ENCODE data around the gene NRIP2.

Gene NRIP2

DNA sequence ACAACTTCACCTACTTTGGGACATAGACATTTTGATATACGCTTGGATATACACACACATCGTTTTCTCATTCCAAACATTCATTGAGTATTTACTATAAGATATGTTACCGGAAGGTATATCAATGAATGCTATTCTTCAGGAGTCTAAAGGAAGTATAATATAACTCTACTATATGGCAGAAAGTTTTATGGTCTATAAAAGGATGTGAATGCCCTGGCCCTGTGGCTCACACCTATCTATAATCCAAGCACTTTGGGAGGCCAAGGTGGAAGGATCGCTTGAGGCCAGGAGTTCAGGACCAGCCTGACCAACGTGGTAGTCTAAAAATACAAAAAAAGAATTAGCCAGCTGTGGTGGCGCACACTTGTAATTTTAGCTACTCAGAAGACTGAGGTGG lies 5.6 kb downstream of the NRIP2 start:
- no peak overlapping the region for H3K27ac ChIP-seq (replicated peaks)
- no peaks in the 10 kb centered on the region for H3K27me3 ChIP-seq (ENCODE audit: insufficient read depth, poor library complexity, severe bottlenecking)
- TF ChIP-seq POLR2AphosphoS5 (IDR thresholded peaks at IDR 0.05; ENCODE audit: low read depth) (no peak), SPI1 (IDR thresholded peaks at IDR 0.05; ENCODE audit: borderline replicate concordance, low read depth) (no peak), GABPA (IDR thresholded peaks at IDR 0.05; ENCODE audit: low read depth) (no peak)
- no peak overlapping the region for H3K4me3 ChIP-seq (replicated peaks; ENCODE audit: insufficient read depth, low read length)
- DNase-seq (ENCODE audit: low read depth in 1 of 2, low spot score in 1 of 2) = no peak

DNA sequence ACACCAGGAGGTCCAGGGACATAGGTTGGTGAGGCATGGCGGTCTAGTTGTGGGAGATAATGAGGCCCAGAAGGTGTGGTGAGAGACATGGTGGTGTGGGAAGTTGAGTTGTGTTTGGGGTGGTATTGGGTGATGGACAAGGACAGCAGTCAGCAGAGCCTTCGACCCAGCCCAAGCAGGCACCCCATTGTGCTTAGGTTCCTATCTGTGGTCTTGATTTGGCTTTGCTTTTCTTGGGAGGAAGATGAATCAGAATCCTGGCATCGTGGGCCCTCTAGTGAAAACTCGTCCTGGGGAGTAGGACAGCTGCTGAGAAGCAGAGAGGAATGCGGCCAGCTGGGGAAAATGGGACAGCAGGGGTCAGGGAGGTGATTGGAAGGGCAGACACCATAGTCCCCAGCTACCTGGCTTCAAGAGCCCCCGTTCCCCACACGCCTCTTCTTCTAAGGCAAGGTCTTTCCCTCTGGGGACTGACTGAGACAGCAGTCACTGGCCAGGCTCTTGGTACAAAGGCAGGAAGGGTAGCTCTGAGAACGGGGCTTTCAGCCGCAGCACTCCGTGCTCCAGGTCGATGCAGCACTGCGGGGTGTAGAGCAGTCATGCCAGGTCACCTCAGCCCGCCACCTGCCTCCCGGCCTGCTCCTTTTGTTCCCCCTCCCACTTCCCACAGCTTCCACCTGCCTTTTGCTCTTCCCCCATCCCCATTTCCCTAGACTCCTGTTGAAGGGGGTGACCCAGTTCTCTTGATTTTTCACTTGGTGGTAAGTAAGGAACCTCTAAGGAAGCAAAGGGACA lies 7.9 kb downstream of the NRIP2 start:
- no peak for DNase-seq (ENCODE audit: low read depth in 1 of 2, low spot score in 1 of 2)
- Histone ChIP-seq H3K27me3 (ENCODE audit: insufficient read depth, poor library complexity, severe bottlenecking) (no peaks in the 10 kb centered on the region), H3K27ac (replicated peaks) (no peak overlapping the region), H3K4me3 (replicated peaks; ENCODE audit: insufficient read depth, low read length) (no peak overlapping the region)
- TF ChIP-seq REST (IDR thresholded peaks at IDR 0.05; ENCODE audit: insufficient replicate concordance, low read depth) = no peak
- TF ChIP-seq GABPA (IDR thresholded peaks at IDR 0.05; ENCODE audit: low read depth) = no peak
- no peak for TF ChIP-seq SPI1 (IDR thresholded peaks at IDR 0.05; ENCODE audit: borderline replicate concordance, low read depth)
- TF ChIP-seq CTCF (IDR thresholded peaks at IDR 0.05; ENCODE audit: insufficient read depth, low read length) = no peak
- no peak for TF ChIP-seq POLR2AphosphoS5 (IDR thresholded peaks at IDR 0.05; ENCODE audit: low read depth)

GRCh38 chr12:2826036-2826435 lies 8.8 kb downstream of the NRIP2 start:
- H3K27ac ChIP-seq (replicated peaks) = no peak overlapping the region
- DNase-seq (ENCODE audit: low read depth in 1 of 2, low spot score in 1 of 2) = no peak
- H3K4me3 ChIP-seq (replicated peaks; ENCODE audit: insufficient read depth, low read length) = no peak overlapping the region
- TF ChIP-seq CTCF (IDR thresholded peaks at IDR 0.05; ENCODE audit: insufficient read depth, low read length) = no peak
- H3K27me3 ChIP-seq (ENCODE audit: insufficient read depth, poor library complexity, severe bottlenecking) = no peaks in the 10 kb centered on the region

DNA sequence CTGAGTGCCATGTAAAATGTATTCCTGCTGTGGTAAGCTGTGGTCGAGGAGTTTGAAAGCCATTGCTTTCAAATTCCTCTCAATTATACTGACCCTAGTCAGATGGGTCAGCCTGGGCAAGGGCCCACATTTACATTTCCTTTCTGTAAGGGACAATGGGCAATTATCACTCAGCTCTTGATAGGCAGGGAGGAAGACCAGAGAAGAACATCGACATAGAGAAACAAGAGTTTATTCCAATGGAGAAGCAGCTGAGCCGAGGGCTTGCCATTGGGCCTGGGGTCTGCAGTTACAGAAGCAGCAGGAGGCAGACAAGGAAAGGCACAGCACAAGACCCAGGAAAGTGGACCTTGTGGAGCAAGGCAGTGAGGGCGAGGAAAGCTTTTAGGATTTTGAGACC lies 9.7 kb downstream of the NRIP2 start:
- no peak overlapping the region for H3K27ac ChIP-seq (replicated peaks)
- no peak for TF ChIP-seq SPI1 (IDR thresholded peaks at IDR 0.05; ENCODE audit: borderline replicate concordance, low read depth)
- no peak for TF ChIP-seq CTCF (IDR thresholded peaks at IDR 0.05; ENCODE audit: insufficient read depth, low read length)
- no peaks in the 10 kb centered on the region for H3K27me3 ChIP-seq (ENCODE audit: insufficient read depth, poor library complexity, severe bottlenecking)
- no peak overlapping the region for H3K4me3 ChIP-seq (replicated peaks; ENCODE audit: insufficient read depth, low read length)
- no peak for DNase-seq (ENCODE audit: low read depth in 1 of 2, low spot score in 1 of 2)

GRCh38 chr12:2824541-2824940 lies 10.3 kb downstream of the NRIP2 start:
- DNase-seq (ENCODE audit: low read depth in 1 of 2, low spot score in 1 of 2) = no peak
- H3K27me3 ChIP-seq (ENCODE audit: insufficient read depth, poor library complexity, severe bottlenecking) = no peaks in the 10 kb centered on the region
- no peak for TF ChIP-seq POLR2AphosphoS5 (IDR thresholded peaks at IDR 0.05; ENCODE audit: low read depth)
- no peak for TF ChIP-seq SPI1 (IDR thresholded peaks at IDR 0.05; ENCODE audit: borderline replicate concordance, low read depth)
- TF ChIP-seq CTCF (IDR thresholded peaks at IDR 0.05; ENCODE audit: insufficient read depth, low read length) = no peak
- TF ChIP-seq GABPA (IDR thresholded peaks at IDR 0.05; ENCODE audit: low read depth) = no peak
- no peak overlapping the region for H3K4me3 ChIP-seq (replicated peaks; ENCODE audit: insufficient read depth, low read length)
- H3K27ac ChIP-seq (replicated peaks) = no peak overlapping the region

Data from HL-60 (cell line).